Measurements from ENCODE around the gene IMP3. TPM values are rescaled to one million over a fixed set of nuclear protein-coding genes. Genes with fewer than 3 reads are reported as not detected.
"Not testable (repeated sequence)": the region's sequence is repeated elsewhere in the genome, so short reads cannot be mapped to it uniquely, and the experiment has no call there.

Gene IMP3
- polyA plus RNA-seq, 5 donors = 39.7 to 54.6 (median 43.0) TPM

DNA sequence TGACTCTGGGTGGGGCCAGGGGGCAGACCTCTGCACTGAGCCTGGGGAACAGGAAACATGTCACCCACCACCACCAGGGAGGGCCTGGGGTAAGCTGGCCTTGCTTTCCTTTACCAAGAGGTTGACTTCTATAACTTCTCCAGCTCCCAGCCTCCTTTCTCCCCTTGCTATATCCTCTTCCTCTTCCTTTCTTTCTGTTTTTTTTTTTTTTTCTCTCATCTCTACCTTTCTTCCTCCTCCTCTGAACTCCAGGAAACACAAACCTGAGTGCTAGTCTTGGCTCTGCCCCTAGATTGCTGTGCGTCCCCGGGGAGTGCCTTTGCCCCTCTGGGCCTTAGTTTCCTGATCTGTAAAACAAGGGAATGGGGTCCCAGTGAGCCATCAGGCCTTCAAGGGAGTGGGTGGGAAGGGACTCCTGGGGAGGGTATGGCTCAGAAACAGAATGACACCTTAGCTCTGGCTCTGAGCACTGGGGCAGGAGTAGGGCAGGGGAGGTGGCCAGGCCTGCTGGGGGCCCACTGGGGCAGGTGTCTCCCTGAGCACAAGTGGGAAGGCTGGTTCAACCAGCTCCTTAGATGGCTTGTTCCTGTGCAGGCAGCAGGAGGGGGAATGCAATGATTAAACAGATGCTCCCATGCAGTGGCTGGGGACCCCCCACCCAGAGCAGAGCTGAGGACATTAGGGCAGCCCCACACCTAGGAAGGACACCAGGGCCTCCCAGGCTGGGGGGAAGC, 12.0 kb upstream of the IMP3 start:
- DNase-seq = no peak

DNA sequence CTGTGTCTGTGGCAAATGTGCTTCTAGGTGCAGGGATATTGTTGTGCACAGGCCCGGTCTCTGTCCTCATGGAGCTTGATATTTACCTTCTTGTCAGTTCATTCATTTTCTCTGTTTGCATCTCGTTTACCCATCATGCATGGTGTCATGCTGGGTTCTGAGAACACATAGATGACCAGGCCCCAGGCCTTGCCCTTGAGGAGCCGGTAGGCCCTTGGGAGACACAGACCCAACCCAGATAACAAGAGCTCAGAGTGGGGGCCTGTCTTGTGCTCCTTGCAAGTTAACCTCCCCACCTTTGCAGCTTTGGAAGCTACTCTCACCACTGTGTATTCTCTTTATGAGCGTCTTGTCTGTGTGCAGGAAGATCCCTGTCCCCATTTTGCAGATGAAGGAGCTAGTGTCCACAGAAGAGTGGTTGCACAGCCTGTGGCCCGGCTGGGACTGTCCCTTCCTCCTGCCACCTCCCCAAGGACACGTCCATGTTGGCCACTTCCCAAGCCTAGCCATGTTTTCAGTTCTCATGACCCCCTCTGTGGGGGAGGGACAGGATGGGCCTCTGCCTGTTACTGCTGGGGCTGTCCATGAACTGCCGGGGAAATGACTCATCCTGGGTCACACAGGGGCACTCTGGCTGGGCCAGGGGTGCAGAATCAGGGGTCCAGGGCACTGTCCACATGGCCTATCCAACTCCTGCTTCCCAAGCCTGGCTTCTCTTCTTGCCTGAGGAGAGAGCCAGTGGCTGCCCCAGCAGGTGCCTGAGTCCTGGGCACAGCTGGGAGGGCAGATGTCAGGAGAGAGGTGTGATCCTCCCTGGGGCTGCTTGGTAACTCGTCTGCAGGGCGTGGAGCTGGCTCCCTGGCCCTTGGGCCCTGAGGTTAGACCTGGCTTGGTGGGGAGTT, 11.1 kb upstream of the IMP3 start:
- DNase-seq = no peak

DNA sequence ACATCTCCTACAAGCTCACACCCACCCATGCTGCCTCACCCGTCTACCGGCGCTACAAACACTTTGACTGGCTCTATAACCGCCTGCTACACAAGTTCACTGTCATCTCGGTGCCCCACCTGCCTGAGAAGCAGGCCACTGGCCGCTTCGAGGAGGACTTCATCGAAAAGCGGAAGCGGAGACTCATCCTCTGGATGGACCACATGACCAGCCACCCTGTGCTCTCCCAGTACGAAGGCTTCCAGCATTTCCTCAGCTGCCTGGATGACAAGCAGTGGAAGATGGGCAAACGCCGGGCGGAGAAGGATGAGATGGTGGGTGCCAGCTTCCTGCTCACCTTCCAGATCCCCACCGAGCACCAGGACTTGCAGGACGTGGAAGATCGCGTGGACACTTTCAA, 9.8 kb upstream of the IMP3 start:
- DNase-seq = no peak

DNA sequence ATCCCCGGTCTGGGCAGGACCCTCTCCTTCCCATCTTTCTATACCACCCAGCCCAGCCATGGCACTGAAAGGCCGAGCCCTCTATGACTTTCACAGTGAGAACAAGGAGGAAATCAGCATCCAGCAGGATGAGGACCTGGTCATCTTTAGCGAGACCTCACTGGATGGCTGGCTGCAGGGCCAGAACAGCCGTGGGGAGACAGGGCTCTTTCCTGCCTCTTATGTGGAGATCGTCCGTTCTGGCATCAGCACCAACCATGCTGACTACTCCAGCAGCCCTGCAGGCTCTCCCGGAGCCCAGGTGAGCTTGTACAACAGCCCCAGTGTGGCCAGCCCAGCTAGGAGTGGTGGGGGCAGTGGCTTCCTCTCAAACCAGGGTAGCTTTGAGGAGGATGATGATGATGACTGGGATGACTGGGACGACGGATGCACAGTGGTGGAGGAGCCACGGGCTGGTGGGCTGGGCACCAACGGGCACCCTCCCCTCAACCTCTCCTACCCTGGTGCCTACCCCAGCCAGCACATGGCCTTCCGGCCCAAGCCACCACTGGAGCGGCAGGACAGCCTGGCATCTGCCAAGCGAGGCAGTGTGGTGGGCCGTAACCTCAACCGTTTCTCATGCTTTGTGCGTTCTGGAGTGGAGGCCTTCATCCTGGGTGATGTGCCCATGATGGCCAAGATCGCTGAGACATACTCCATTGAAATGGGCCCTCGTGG, 9.2 kb upstream of the IMP3 start:
- DNase-seq = no peak

DNA sequence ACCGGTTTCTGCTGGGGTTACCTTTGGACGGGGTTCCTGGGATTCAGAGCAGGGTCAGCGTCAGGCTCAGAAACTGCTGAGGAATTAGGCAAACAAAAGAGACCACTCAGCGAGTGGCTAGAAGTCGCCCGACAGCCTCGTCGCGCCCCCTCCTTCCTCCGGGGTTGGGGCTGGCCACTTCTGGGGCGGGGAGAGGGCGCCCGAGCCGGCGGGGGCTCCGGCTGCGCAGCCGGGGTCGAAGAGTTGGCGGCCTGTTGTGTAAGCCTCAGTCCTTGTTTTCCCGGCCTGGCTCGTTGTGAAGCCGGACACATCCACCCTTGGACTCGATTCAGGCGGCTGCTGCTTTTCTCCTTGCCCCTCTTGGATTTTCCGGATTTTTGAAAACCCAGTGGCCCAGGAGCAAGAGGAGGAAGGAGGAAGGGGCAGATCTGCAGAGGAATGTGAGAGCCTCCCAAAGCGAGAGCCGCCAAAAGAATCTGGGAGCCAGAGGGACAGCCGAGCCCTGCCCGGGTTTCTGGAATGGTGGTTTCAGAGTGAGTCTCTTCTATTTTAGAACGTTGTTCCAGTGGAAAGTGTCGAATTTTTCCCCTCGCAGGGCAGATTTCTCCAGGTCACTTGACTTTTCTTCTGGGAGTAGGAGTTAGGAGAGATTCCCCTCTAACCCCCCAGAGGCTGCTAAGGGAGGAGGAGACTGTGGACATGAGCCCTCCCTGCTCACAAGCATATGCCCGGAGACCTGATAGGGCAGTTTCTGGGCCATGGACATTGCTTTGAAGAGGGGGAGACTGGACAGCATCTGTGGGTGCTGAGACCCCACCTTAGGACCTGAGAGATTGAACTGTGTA, 8.4 kb upstream of the IMP3 start:
- DNase-seq = peak in 1 of 2 donors; percentile 52

DNA sequence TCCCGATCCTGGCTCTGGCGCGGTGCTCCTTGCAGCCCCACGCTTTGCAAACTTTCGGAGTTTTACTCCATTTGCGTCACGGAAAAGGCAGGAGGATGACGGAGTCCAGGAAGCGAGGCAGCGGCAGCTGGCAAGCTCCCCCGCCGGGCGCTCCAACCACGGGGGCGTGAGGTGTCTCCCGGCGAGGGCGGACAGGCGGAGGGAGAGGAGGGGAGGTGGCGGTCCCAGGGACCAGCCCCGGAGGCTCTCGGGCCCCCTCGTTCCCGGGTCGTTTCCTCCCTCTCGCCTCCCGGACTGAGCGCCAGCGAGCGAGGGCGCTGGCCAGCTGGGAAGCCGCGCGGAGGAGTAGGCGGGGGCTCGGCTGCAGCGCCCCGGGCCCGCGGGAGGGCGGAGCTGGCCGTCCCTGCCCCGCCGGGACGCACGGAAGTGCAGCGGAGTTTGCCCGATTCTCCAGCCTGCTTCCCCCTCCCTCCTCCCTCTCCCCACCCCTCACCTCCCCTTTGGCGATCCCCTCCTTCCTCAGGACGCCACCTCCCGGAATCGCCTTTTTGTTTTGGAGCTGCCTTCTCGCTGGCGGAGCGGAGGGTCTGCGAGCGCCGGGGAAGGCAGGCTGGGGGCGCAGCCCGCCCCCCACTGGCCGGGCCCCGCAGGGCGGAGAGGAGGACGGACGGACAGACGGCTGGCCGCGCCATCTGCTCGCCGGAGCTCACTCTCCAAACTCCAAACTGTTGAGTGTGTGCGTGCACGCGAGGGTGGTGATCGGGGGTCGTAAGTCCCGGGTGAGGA, 7.5 kb upstream of the IMP3 start, which contains the start of gene SNX33:
Gene SNX33 (plus strand): TSS at position 543 of the 786 bp plus-strand sequence. CDS start 1,191 bp downstream, outside the sequence.
- DNase-seq = peak; percentile 87

DNA sequence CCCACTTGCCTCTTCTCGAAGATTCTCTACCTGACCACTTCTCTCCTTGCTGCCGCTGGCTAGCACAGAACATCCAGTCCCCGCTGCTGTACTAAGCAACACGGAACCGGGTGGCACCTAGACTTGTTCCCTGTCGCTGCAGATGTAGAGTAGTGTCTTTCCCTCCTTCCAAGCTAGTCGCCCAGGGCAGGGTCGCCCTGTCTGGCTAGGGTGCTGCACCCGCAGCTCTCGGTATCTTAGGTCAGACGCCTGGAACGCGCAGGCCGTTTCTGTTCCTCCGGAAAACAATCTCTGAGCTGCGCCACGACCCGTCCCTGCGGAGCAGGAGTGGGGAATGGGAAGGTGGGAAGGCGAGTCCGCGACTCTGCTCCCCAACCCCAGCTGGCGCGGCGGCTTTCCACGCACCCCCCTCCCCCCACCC, 6.9 kb upstream of the IMP3 start:
- peak in 1 of 2 donors; percentile 28 for DNase-seq

DNA sequence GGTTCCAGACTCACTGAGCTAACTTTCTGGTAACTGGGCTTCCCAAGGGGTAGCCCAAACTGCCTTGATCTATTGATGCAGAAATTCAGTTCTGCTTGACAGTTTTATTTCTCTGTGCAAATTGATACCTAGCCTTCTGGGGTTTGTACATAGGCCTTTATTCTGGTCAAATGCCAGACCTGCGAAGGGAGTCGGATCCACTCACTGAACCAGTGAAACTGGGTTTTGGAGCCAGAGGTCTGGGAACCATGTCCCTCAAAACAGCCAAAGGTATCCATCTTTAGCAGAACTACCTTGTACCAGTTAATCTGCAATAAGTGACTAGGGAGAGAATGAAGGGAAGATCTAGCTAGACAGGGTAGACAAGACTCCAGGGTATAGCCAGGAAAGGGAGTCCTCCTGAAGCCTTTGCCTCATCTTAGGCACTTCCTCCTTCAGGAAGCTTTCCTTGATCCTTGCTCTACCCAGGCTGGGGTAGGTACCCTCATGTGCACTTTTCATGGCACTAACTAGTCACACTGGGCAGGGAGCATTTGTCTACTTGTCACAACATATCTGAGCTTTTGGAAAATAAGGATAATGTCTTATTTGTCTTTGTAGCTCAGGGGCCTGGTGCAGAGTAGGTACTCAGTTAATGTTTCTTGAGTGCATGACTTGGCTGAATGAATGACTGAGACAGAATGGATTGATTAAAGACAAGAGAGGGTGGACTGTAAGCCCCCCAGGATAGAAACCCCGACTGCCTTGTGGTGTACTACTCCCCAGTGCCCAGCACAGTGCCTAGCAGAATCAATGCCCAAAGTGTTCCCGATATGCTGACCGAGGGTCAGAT, 6.3 kb upstream of the IMP3 start:
- DNase-seq = no peak

DNA sequence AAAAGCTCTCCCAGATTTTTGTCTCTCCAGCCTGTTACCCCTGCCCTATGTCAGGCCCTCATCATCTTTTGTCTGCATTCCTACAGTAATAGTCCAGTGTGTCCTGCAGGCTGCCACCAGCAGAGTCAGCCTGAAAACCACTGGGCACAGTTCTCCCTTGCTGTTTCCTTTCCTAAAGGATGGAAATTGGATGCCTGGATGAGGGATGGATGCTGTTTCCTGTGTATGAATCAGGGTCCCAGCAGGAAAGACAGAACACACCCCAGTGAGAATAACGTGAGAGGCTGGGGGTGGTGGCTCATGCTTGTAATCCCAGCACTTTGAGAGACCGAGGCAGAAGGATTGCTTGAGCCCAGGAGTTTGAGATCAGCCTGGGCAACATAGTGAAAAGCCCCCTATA, 4.4 kb upstream of the IMP3 start:
- DNase-seq = no peak

DNA sequence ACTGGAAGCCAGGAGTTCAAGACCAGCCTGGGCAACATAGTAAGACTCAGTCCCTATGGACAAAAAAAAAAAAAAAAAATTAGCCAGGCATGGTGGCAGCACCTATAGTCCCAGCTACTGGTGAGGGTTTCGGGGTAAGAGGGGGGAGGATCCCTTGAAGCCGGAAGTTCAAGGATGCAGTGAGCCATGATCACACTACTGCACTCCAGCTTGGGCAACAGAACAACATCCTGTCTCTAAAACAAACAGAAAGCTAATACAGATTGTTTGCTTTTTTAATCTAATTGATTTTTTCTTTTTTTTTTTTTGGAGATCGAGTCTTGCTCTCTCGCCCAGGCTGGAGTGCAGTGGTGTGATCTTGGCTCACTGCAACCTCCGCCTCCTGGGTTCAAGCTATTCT, 1.6 kb upstream of the IMP3 start:
- no peak for DNase-seq

DNA sequence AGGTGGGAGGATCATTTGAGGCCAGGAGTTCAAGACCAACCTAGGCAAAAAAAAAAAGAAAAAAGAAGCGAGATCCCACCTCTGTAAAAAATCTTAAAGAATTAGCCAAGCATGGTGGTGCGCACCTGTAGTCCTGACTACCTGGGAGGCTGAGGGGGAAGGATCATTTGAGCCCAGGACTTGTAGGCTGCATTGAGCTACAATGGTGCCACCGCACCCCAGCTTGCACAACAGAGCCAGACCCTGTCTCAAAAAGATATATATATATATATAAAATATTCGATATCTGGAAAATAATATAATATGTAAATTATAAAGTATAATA, 1.1 kb upstream of the IMP3 start:
- no peak for DNase-seq

DNA sequence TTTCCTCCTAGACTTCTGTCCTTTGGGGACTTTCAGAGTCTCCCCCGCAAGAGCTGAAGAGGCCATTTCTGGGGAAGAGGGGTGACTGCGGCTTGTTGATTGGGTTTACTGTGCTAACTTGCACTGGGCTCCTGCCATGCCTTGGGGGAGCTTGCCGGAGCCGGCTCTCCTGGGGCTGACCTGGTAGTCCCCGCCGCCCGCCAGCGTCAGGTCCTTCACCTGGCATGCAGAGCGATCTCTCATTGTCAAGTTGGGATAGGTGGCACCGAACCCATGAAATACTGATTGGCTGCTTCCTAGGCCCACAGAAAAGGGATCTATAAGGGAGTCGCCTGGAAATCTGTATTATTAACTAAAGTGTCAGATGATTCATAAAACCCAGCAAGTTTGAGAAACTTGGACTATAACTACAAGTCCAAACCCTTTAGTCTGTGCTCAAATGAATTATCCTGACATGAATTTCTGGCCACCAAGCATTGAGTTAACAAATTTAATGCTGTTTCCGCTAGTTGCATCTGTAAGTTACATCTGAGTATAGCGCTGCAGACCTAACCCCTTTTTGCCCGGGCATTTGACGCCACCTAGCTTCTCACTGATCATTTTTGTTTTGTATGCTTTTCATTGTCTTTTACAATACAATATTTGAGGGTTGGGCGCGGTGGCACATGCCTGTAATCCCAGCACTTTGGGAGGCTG, 607 bp upstream of the IMP3 start:
- DNase-seq = peak in 1 of 2 donors; percentile 33

DNA sequence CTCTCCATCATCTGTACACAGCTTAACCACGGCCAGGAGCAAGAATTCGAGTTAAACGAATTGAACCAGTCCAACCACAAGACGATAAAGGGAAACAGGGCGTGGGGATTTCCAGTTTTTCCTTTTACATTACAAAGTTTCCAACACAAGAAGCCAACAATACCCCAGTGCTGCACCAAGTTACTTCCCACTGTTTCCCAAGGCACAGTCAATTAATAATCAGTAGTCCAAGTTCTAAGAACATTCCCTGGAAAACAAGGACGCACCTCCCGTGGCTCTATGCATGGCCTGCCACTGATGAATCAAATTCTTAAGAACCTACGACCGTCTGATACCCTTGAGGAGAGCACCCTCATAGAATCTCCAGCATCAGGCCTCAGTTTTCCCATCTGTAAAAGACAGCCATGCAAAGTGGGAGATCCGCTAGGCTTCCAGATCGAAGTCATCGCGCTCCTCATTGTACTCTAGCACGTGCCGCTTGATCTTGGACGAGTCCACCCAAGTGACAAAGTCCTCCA, 774 bp downstream of the IMP3 start:
- no peak for DNase-seq

DNA sequence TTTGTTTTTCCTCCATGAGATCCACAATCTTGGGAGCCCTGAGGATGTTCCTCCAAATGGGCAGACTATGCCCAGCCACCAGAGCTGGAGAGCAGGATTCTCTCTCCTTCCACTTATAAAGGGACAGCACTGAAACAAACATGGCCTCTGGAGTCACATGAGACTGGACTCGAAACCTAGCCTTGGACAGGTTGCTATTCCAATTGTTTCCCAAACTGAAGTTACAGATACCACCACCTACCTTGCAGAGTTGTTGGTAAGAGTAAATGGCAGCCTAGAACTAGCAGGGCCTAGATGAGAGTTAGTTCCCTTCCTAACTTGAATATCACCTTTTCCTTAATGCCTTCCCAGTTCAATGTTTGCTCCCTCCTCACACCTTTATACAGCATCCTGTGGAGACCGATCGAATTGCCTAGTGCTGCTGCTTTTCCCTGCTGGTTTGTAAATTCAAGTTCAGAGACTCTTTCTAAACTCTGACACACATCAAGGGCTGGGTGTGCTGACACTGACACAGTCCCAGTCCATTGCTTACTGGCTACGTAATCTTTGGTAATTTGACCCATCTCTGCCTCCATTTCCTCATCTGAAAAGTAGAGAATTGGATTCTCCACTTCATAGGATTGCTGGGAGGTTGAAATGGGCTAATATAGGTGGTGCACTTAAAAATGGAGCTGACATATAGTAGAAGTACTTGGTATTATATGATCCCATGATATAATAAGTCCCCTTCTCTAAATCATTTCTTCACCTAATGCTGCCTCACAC, 2.6 kb downstream of the IMP3 start:
- no peak for DNase-seq

DNA sequence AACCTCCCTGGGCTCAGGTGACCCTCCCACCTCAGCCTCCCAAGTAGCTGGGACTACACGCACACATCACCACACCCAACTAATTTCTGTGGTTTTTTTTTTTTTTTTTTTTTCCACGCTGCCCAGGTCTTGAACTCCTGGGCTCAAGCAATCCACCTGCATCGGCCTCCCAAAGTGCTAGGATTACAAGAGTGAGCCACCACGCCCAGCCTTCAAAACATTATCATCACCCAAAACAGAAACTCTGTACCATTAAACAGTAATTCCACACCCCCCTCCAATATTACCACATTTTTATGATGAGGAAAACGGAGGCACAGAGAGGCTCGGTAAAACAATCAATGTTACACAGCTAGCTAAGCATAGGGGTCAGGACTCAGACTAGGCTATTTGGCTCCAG, 4.0 kb downstream of the IMP3 start:
- no peak for DNase-seq

DNA sequence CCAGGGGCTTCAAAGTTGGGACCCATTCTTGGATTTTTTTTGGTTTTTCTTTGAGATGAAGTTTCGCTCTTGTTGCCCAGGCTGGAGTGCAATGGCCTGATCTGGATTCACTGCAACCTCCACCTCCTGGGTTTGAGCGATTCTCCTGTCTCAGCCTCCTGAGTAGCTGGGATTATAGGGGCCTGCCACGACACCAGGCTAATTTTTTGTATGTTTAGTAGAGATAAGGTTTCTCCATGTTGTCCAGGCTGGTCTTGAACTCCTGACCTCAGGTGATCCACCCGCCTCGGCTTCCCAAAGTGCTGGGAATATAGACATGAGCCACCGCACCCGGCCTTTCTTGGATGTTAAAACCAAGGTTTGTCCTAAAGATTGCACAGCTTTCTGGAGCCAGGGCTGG, 6.1 kb downstream of the IMP3 start:
- not testable (repeated sequence) for DNase-seq

DNA sequence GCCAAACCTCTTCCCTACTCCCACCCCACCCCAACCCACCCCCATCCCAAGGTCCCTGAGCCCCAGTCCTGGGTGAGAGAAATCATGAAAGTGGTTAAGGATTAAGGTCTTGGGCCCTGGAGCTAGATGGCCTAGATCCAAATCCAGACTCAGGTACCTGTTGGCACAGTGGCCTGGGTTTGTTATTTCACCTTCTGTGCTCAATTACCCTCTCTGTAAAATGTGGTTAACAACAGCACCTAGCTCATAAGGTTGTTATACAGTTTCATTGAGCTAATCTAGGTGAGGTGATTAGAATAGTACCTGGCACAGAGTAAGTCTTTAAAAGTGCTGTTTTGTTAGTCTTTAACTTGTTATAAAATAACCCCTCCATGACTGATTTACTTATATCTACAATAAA, 8.1 kb downstream of the IMP3 start:
- DNase-seq = no peak
